GM06990 (cell line): ENCODE results near the gene ANP32A.

Experiments
- DNase-seq: peaks from one replicate; pipeline ENCODE4 v3.0.0-alpha.2; 2011; ENCODE audit not compliant: insufficient read length; ENCODE audit errors: extremely low read depth
- H3K27me3 ChIP-seq: replicated peaks from 2 replicates; pipeline ENCODE4 v1.6.0; 2011; ENCODE audit warnings: low read length; ENCODE audit not compliant: control insufficient read depth, insufficient read depth
- H3K36me3 ChIP-seq: 2 replicates; pipeline ENCODE4 v1.5.1; 2011; ENCODE audit warnings: low read length; ENCODE audit not compliant: control insufficient read depth, insufficient read depth
- H3K4me3 ChIP-seq: replicated peaks from 2 replicates; pipeline ENCODE4 v1.5.1; 2011; ENCODE audit warnings: low read depth, mild to moderate bottlenecking, control low read depth, low read length
- CTCF ChIP-seq: IDR thresholded peaks from 2 replicates; pipeline ENCODE4 v1.5.1; 2011; ENCODE audit warnings: low read length, control low read depth, mild to moderate bottlenecking, inconsistent platforms; ENCODE audit not compliant: insufficient read depth, poor library complexity, severe bottlenecking

The ANP32A gene

GRCh38 chr15:68749365-68749764 lies 71.3 kb downstream of the ANP32A start:
- TF ChIP-seq CTCF: no peak
- H3K27me3 ChIP-seq: no peaks in the 10 kb centered on the region
- no peak for DNase-seq
- H3K36me3 ChIP-seq: no peaks in the 10 kb centered on the region
- no peak overlapping the region for H3K4me3 ChIP-seq

- Histone ChIP-seq H3K27me3 (no peaks in the 10 kb centered on the region), H3K4me3 (no peak overlapping the region), H3K36me3 (no peaks in the 10 kb centered on the region)
- DNase-seq: no peak
- TF ChIP-seq CTCF: no peak
These were observed 77.4 kb downstream of the ANP32A start for GRCh38 chr15:68743256-68743655.

GRCh38 chr15:68739390-68740080 lies 81.2 kb downstream of the ANP32A start:
- no peaks in the 10 kb centered on the region for H3K27me3 ChIP-seq
- no peak for TF ChIP-seq CTCF
- no peak for DNase-seq
- no peak overlapping the region for H3K4me3 ChIP-seq
- H3K36me3 ChIP-seq: no peaks in the 10 kb centered on the region

- H3K4me3 ChIP-seq: no peak overlapping the region
- no peak for TF ChIP-seq CTCF
- H3K27me3 ChIP-seq: no peaks in the 10 kb centered on the region
- DNase-seq: no peak
- H3K36me3 ChIP-seq: no peaks in the 10 kb centered on the region
These were observed 85.1 kb downstream of the ANP32A start for GRCh38 chr15:68735610-68736009.

- DNase-seq: no peak
- Histone ChIP-seq H3K27me3 (no peaks in the 10 kb centered on the region), H3K4me3 (no peak overlapping the region), H3K36me3 (no peaks in the 10 kb centered on the region)
- no peak for TF ChIP-seq CTCF
These were observed 85.8 kb downstream of the ANP32A start for GRCh38 chr15:68734881-68735280.

GRCh38 chr15:68734352-68734751 lies 86.3 kb downstream of the ANP32A start:
- TF ChIP-seq CTCF: no peak
- DNase-seq: no peak
- Histone ChIP-seq H3K36me3 (no peaks in the 10 kb centered on the region), H3K27me3 (no peaks in the 10 kb centered on the region), H3K4me3 (no peak overlapping the region)
